Measurements from ENCODE around the gene AGXT2.
"Not testable (repeated sequence)": the region's sequence is repeated elsewhere in the genome, so short reads cannot be mapped to it uniquely, and the experiment has no call there.

AGXT2 gene

GRCh38 chr5:35012365-35012764, 35.4 kb downstream of the AGXT2 start:
- no peak for DNase-seq

- no peak for DNase-seq
Measured at GRCh38 chr5:35010676-35011075, 37.1 kb downstream of the AGXT2 start.

GRCh38 chr5:35009657-35010056, 38.1 kb downstream of the AGXT2 start:
- DNase-seq: no peak

DNA sequence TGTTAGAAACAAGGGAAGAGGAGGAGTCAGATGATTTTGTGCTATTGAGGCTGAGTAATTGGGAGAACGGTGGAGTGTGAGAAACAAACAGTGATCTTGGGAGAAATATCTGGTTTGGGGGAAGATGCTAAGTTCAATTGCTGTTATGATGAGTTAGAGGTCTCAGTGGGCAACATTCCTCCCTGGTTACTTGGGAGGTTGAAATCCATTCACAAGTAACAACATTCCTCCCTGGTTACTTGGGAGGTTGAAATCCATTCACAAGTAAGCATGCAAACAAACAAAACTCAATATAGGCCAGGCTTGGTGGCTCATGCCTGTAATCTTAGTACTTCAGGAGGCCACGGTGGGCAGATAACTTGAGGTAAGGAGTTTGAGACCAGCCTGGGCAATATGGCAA, 38.7 kb downstream of the AGXT2 start:
- no peak for DNase-seq

- DNase-seq: no peak
Measured at GRCh38 chr5:35004771-35005170, 43.0 kb downstream of the AGXT2 start.

DNA sequence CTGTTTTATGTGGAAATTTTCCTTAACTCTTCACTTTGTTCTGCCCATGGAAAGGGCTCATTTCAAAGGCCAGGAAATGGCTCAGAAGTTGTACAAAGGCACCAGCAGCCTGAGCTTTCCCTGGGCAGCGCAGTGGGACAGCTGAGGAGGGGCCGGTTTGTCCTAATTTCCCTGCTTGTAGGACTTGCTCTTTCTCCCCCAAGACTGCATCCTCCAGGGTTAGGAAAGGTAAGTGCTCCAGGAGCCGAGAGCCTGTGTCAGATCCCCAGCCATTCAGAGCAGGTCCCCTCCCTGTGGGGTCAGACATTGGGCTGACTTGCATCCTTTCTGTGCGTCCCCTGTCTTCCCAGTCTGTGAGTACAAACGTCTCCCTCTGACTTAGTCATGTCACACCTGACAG, 43.5 kb downstream of the AGXT2 start:
- no peak for DNase-seq

DNA sequence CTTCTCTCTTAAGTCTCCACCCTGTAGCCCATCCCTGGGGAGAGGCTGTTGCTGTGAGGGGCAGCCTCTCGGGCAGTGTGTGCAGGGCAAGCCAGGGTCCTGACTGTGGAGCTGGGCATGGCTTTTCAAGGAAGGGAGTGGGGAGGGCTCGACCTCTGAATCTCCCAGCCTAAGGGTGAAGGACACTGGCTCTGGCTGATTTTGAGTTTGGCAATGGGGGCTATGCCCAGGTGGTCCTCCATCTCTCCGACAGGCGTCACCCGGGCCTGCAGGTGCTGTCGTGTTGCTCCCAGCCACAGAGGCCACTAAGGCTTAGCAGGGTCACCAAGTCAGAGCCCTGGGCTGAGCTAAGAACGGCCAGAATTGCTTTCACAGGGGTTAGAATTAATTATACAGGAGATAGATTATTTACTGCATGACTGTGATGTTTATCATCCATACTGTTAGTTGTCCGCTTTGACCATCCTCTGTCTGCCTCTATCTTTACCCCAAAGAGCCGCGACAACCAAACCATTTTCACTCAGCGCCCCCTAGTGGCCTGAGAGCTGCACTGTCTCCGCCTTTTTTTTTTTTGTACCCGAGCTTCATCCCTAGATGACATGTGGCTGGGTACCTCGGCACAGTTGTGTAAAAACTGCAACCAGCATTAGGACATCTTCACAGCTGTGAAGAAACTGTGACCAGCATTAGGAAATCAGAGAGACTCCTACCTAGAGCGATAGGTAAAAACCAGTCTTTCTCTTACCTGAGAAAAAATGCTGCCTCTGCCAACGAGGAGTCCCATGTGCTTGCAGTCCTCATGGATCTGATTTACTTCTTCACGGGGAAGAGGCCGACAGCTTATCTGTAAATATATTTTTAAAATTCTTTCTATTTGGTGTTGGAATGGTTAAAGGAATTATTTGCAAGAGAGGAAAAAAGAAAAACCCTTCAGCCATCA, 44.5 kb downstream of the AGXT2 start:
- peak; percentile 3 to 35 for DNase-seq

DNA sequence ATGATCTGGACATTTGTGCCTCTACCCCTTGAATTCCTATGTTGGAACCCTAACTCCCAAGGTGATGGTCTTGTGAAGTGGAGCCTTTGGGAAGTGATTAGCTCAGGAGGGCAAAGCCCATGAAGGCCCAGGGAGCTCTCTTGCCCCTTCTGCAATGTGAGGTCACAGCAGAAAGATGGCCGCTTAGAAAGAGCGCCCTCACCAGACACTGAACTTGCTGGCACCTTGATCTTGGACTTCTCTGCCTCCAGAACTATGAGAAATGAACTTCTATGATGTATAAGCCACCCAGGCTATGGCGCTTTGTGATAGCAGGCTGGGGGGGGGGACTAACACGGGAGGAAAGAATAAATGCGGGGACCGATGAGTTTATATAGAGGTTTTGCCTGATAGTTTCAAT, 45.3 kb downstream of the AGXT2 start:
- DNase-seq: no peak

DNA sequence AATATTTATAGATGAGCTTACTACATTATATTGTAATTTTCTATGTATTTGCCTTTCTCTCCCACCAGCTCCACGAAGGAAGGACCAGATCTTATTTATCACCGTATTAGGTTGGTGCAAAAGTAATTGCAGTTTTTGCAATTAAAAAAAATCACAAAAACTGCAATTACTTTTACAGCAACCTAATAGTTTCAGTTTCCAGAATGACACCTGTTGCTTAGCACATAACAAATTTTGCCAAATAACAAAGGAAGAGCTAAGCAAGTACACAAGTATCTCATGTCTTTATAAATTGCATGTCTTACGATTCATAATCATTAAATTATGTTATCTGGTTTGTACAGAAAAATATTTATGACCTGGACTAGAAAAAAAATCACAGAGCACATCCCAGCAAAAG, 45.9 kb downstream of the AGXT2 start:
- DNase-seq: no peak

GRCh38 chr5:34998058-34998789, 49.5 kb downstream of the AGXT2 start:
- DNase-seq: no peak

GRCh38 chr5:34996261-34996660, 51.5 kb downstream of the AGXT2 start:
- DNase-seq: no peak

DNA sequence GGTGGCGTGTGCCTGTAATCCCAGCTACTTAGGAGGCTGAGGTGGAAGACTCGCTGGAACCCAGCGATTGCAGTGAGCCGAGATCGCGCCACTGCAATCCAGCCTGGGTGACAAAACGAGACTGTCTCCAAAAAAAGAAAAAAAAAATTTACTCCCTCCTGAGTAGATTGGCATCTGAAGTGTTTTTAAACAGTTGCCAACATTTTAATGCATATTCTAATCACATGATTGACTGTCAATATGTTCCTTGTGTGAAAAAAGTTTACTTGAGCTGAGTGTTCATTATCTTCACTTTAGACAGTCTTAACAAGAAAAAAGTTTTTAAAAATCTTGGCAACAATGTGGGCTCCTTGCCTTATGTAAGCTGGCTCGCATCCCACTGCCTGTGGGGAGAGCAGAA, 53.8 kb downstream of the AGXT2 start:
- no peak for DNase-seq

GRCh38 chr5:34991486-34992238, 56.1 kb downstream of the AGXT2 start:
- DNase-seq: no peak

- DNase-seq: no peak
Measured at GRCh38 chr5:34986965-34987364, 60.8 kb downstream of the AGXT2 start.

DNA sequence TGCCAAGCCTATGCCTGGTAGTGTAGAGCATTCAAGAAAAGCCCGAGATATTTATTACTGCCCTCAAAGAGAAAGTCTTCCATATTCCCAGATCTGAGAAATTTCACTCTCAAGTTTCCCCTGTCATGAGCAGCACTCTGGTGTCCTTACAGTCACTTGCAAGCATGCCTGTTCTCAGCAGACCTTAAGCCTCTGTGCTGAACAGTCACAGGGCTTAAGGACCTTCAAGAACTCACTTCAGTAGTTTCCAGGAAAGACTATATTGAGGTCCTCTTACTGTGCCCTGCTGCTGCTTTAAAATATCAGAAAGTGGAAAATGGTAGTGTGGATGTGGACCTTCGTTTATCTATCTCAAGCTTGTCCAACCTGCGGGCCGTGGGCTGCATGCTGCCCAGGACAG, 64.9 kb downstream of the AGXT2 start:
- DNase-seq: no peak

- DNase-seq: no peak
Measured at GRCh38 chr5:34978681-34979080, 69.1 kb downstream of the AGXT2 start.

DNA sequence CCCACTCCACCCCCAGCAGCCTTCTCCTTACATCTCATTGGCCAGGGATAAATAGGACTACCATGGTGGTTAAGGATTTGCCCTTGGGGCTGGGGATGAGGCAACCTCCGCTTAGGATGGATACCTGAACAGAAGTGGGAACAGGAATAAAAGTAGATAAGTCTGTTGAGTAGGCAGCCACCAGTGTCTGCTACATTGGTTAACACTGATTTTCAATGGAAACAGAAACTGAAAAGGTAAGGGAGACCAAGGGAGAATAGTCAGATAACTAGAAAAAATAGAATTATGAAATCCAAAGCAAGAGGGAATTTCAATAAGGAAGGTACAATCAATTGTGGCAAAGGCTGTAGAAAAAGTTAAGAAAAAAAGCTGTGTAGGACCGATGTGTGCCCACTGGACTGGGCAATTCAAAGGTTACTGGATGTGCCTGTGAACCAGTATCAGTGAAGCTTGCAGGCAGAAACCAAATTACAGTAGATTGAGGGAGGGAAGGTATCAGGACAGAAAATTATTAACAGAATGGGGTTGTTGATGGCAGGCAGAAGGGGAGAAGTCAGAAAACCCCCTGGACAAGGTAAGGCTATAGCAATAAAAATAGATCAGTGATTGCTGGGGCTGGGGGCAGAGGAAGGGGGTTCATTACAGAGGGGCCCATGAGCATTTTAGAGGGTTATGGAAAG, 69.7 kb downstream of the AGXT2 start:
- DNase-seq: no peak

DNA sequence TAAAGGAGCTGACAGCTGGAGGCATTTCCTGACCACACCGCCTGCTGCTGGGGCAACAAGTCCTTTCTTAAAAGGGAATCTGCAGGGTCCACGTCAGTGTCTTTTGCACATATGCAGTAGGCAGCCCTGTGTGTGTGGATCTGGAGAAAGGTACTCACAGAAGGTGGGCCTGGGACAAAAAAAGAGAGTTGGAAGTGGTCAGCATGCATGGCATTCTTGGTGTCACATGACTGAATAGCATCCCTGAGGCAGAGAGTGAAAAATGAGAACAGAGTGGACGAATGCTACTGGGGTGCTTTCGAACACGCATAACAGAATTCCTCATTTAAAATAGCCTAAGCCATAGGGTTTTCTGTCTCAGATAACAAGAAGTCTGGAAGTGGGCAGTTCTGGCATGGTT, 71.4 kb downstream of the AGXT2 start:
- no peak for DNase-seq

DNA sequence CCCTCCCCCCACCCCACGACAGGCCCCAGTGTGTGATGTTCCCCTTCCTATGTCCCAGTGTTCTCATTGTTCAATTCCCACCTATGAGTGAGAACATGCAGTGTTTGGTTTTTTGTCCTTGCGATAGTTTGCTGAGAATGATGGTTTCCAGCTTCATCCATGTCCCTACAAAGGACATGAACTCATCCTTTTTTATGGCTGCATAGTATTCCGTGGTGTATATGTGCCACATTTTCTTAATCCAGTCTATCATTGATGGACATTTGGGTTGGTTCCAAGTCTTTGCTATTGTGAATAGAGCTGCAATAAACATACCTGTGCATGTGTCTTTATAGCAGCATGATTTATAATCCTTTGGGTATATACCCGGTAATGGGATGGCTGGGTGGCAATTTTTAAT, 76.1 kb downstream of the AGXT2 start:
- DNase-seq: not testable (repeated sequence)

GRCh38 chr5:34970552-34970951, 77.2 kb downstream of the AGXT2 start:
- no peak for DNase-seq

GRCh38 chr5:34968258-34968657, 79.5 kb downstream of the AGXT2 start:
- DNase-seq: no peak

DNA sequence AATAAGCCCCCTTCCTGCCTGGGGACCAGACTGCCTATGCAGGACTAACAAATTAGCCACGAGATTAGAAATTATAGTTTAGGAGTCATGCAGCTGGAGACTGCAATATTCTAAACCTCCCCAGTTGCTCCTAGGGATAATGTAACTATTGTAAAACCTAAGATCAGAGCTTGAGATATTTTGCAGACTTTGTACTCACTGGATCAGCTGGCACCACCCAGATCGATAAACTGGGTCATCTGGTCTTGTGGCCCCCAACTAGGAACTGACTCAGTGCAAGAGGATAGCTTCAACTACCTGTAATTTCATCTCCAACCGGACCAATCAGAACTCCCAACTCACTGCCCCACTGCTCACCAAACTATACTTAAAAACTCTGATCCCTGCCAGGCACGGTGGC, 80.2 kb downstream of the AGXT2 start:
- no peak for DNase-seq

- DNase-seq: no peak
Measured at GRCh38 chr5:34959323-34959722, 88.4 kb downstream of the AGXT2 start.
